ENCODE measurements around the gene FADS2.

The FADS2 gene

GRCh38 chr11:61803889-61804647 lies 24.0 kb upstream of the FADS2 start:
- TF ChIP-seq GATA3 (IDR thresholded peaks at IDR 0.05; ENCODE audit: low read depth, low read length): no peak
- TF ChIP-seq GATA2 (IDR thresholded peaks at IDR 0.05; ENCODE audit: low read depth, low read length): no peak

DNA sequence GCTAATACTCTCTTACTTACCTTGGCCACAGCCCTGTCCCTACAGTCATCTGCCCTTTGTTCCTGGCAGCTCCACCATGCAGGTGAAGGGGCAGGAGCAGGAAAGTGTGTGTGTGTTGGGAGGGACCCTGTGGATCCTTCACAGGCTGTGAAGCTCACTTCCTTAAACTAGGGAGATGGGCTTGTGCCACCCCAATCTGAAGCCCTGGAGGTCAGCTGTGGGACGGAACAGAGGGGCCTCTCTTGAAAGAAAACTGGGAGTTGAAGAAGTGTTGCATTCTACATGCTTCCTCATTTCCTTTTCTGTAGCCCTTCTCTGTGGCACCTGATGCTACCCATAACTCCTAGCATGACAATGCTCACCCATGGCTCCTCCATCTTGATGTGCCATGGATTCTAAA lies 23.0 kb upstream of the FADS2 start:
- TF ChIP-seq GATA2 (IDR thresholded peaks at IDR 0.05; ENCODE audit: low read depth, low read length) (no peak), GATA3 (IDR thresholded peaks at IDR 0.05; ENCODE audit: low read depth, low read length) (no peak)

DNA sequence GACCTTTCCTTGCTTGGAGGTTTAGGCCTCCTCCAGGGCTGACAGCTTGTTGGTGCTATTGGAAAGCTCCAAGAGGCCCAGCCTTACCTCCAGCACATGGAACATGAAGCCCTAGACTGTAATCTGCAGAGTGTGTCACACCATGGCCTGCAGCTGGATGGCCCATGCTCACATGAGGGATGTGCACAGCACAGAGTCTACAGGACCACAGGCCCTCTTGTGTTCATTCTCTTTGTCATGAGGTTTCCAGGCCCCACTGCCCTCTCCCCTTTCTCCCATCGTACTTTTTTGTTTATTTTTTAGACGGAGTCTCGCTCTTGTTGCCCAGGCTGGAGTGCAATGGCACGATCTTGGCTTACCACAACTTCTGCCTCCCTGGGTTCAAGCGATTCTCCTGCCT lies 21.3 kb upstream of the FADS2 start:
- TF ChIP-seq GATA2 (IDR thresholded peaks at IDR 0.05; ENCODE audit: low read depth, low read length) (no peak), GATA3 (IDR thresholded peaks at IDR 0.05; ENCODE audit: low read depth, low read length) (no peak)

DNA sequence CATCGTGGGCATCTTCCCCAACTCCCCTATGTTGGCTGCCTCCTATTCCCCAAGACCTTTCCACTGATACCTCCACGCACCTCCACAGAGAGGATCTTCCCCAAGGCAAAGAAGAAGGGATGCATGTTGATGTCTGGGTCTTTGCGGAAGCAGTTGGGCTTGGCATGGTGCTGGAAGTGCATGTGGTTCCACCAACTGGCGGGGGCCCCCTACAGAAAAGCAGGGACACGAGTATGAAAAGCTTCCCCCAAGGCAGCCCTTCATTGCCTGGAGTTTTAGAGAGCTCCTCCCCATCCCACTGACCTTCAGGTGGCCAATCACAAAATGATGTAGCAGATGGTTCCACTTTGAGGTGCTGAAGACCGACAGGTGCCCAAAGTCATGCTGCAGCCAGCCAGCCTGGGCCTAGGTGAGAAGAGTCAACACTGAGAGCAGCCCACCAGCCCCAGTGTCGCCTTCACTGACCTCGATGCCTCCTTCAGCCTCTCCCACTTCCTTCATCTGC lies 17.4 kb upstream of the FADS2 start:
- TF ChIP-seq GATA3 (IDR thresholded peaks at IDR 0.05; ENCODE audit: low read depth, low read length): no peak
- no peak for TF ChIP-seq GATA2 (IDR thresholded peaks at IDR 0.05; ENCODE audit: low read depth, low read length)

DNA sequence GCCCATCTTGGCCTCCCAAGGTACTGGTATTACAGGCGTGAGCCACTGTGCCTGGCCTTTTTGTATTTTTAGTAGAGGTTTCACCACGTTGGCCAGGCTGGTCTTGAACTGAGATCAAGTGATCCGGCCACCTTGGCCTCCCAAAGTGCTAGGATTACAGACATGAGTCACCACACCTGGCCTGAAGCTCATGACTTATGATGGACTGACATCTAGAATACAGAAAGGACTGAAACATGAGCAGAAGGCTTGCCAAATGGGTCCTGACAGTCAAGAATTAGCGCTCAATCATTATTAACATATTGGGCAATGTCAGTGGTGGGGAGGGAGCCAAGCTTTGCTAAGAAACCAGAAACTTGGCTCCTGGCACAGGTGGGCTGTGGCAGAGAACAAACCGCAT lies 16.3 kb upstream of the FADS2 start:
- no peak for TF ChIP-seq GATA2 (IDR thresholded peaks at IDR 0.05; ENCODE audit: low read depth, low read length)

DNA sequence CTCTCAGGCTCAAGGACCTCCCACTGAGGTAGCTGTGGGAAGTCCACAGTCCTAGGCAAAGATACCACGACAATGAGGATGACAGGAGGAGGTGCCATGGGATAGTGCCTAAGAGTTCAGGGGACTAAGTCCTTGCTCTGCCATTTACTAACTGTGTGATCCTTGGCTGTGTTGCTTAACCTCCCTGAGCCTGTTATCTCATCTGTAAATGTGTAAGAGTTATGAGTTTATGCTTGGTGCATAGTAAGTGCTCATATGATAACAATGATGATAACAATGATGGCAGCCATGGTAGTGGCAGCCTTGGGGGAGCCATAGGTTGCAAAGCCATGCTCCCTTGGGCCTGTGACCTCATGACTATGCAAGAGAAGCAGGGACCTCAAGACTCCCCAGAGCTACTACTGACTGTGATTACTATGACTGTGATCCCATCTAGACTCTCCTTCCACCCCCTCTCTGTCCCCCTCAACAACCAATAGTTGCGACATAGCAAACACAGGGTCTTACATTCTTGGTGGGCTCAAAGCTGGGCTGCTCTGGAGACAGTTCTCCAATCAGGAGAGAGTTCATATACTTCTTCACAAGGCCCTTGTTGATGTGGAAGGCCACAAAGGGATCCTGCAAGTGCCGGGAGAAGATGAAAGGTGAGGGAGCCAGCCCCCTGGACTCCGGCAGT lies 15.2 kb upstream of the FADS2 start:
- TF ChIP-seq GATA2 (IDR thresholded peaks at IDR 0.05; ENCODE audit: low read depth, low read length) (no peak), GATA3 (IDR thresholded peaks at IDR 0.05; ENCODE audit: low read depth, low read length) (no peak)

- TF ChIP-seq GATA2 (IDR thresholded peaks at IDR 0.05; ENCODE audit: low read depth, low read length) (no peak), GATA3 (IDR thresholded peaks at IDR 0.05; ENCODE audit: low read depth, low read length) (no peak)
Measured at GRCh38 chr11:61814247-61814957, 13.7 kb upstream of the FADS2 start.

- TF ChIP-seq GATA3 (IDR thresholded peaks at IDR 0.05; ENCODE audit: low read depth, low read length) (no peak), GATA2 (IDR thresholded peaks at IDR 0.05; ENCODE audit: low read depth, low read length) (0 out of 2 replicates have a peak, but pooled peaks have one; percentile 30)
Measured at GRCh38 chr11:61814958-61815789, 12.9 kb upstream of the FADS2 start.

DNA sequence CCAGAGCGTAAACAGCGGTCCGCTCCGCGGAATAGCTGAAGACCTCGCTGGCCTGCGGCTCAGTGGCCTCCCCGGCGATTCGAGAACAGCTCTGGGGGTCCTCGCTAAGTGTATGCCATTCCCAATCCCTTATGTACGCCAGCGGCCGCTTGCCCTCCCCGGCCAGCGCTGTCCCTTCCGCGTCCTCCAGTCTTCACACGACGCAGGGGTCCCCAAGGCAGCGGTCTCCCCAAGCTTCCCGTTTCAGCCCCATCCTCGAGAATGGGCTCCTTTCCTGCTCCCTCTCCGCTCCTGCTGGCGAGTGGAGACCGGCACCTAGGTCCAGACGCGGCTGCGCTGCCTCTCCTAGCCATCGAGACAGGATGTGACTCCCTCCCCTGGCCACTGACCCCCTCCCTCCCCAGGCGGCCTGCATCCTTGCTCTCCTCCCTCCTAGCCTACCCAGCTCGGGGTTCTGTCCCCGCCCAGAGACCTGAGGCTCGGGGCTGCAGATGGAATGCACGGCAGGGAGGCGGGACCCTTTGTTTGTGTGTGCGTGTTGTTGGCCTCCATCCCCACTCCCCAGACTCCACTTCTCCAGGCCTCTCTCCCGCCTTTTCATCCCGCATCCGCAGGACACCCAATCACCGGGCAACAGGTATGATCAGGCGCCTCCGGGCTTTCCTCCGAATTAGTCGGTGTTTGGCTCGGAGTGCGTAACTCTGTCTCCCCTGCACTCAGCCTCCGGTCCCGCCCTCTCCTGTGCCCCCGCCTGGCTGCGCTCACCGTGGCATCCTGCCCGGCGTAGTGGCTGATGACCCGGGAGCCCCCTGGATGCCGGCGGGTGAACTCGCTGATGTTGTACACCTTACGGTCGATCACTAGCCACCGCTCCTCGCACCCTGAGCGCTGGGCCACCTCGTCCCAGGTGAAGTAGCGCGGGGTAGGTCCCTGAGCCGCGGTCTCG lies 12.0 kb upstream of the FADS2 start:
- TF ChIP-seq GATA2 (IDR thresholded peaks at IDR 0.05; ENCODE audit: low read depth, low read length) (no peak), GATA3 (IDR thresholded peaks at IDR 0.05; ENCODE audit: low read depth, low read length) (no peak)

DNA sequence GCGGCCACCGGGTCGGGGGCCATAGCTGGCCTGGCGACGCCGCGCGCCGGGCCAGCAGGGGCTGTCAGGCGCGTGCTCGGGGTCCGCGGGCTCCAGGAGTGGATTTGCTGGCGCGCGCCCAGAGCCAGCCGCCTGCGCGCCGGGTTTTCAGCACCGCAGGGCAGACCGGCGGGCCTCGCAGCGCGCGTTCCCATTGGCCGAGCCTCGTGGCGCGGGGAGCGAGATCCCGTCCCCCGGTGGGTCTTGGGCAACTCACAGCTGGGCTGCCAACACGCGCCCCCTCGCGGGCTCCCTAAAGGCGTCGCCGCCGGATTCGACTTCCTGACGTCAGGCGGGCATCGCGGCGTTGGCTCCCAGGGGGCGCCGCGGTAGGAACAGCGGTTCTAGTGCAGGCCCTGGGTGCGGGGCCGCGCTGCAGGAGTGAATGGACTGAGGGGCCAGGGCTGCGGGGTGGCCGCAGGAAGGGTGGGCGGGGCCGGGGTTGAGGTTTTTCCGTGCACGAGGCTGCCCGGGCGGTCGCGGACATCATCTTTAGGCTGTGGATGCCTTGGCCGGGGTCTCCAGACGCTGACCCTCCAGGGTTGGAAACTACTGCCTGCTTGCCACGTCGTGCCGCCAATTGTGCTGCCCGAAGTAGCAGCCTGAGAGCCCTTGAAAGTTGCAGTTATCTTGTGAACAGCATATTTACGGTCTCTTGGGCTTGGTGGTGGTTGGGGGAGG lies 11.2 kb upstream of the FADS2 start, which contains the start of gene FADS1:
FADS1 (minus strand) TSS at position 268 of the 720 bp plus-strand sequence; CDS start at position 194, 74 bp downstream.
- TF ChIP-seq GATA3 (IDR thresholded peaks at IDR 0.05; ENCODE audit: low read depth, low read length) (no peak), GATA2 (IDR thresholded peaks at IDR 0.05; ENCODE audit: low read depth, low read length) (no peak)

DNA sequence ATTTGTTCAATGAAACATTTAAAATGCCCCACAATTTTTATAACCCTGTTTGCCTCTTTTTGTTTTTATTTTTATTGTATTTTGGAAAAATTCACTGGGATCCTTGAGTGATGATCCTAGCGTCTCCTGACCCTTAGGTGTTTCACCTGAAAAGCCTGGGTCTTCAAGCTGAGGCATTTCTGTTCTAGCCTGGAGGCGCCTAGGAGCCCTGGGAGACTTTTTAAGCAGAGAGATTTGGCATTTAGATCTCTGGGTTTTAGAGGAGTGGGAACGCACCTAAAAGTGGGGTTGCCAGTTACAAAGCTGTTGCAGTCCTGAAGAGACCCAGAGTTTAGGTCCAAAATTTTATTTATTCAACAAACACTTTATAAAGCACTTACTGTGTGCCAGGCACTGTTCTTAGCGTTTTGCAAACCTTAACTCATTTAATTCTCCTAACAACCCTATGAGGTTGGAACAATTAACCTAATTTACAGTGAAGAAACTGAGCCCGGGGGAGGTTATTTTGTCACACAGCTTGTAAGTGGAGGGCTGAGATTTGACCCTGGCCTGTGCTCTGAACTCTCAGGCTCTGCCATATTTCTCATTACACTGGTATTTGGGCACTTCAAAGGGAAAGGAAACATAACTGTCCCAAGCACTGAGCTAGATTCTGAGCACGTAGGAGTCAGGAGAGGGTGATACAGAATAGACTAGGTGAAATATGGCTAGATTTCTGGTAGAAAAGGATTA lies 10.5 kb upstream of the FADS2 start:
- TF ChIP-seq GATA3 (IDR thresholded peaks at IDR 0.05; ENCODE audit: low read depth, low read length) (no peak), GATA2 (IDR thresholded peaks at IDR 0.05; ENCODE audit: low read depth, low read length) (no peak)
